Measurements from ENCODE around the gene MICALL1. TPM values are rescaled to one million over a fixed set of nuclear protein-coding genes. Genes with fewer than 3 reads are reported as not detected.

MICALL1 gene
- 26.3 and 29.0 TPM in 2 replicates for total RNA-seq

DNA sequence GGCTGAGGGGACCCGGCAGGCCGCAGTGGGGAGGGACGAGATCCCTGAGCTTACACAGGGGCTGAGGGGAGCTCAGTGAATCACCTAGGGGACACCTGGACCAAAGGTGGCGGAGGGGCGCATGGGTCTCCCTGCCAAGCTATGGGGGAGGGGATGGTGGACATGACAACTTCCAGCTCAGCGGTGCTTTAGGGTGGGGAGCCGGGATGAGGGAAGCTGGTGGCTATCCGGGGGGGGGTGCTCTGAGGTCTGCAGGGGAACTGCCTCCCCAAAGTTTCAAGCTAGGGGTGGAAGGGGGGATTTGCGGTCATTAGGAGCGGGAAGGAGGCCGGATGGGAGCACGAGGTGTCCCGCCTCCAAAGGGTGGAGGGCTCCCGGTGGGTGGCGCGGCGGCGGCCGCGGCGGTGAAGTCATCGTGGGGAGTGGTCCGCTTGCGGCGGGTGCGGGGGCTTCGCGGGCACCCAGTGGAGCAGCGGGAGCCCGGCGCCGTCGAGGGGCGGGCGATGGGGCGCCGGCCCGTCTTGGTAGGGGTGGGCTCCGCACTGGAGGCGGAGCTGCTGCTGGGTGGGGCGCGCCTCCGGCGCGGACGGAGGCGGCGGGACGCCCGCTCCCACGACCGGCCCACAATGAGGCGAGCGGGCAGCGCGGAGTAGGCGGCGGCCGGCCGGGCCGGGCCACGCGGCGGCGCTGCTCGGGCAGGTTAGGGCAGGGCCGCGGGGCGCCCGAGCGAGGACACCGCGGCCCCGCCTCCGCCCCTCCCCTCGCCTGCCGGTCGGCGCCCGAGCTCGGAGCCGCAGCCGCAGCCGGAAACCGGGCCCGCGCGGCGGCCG, at the start of gene MICALL1:
Gene MICALL1 (plus strand): TSS at position 764 of the 830 bp plus-strand sequence. CDS start 126 bp downstream, outside the sequence.

GRCh38 chr22:37953437-37954179, 47.5 kb downstream of the MICALL1 start, which contains the start of the genes C22orf23 and POLR2F:
Gene C22orf23, minus strand, starts transcription at chr22:37953601. Its CDS starts 452 bp downstream, at chr22:37953149.
Gene POLR2F, plus strand, starts transcription at chr22:37953699. Its CDS starts 89 bp downstream, at chr22:37953788.

GRCh38 chr22:37983860-37984791, 78.0 kb downstream of the MICALL1 start, which contains the start of gene SOX10:
Gene SOX10, minus strand, starts transcription at chr22:37984555. Its CDS starts 771 bp downstream, at chr22:37983784.

Other genes with a start within 250 kb of the MICALL1 start
- 4.7 and 6.1 TPM in 2 replicates for gene PDXP, start 247.6 kb upstream of the MICALL1 start, total RNA-seq
- 2,994 and 4,027 TPM in 2 replicates for gene LGALS1, start 230.7 kb upstream of the MICALL1 start, total RNA-seq
- gene NOL12, start 220.0 kb upstream of the MICALL1 start, total RNA-seq: 19.1 and 19.4 TPM in 2 replicates
- 116 and 141 TPM in 2 replicates for gene TRIOBP, start 209.2 kb upstream of the MICALL1 start, total RNA-seq
- gene GCAT, start 98.4 kb upstream of the MICALL1 start, total RNA-seq: 11.9 and 13.5 TPM in 2 replicates
- 0.11 TPM in 1 of 2 replicates, not detected in the other for gene GALR3, start 82.9 kb upstream of the MICALL1 start, total RNA-seq
- gene ANKRD54, start 62.0 kb upstream of the MICALL1 start, total RNA-seq: 16.5 and 16.7 TPM in 2 replicates
- 400 and 450 TPM in 2 replicates for gene EIF3L, start 56.9 kb upstream of the MICALL1 start, total RNA-seq
- 0.09 and 0.22 TPM in 2 replicates for gene C22orf23, start 47.3 kb downstream of the MICALL1 start, total RNA-seq
- gene POLR2F, start 47.4 kb downstream of the MICALL1 start, total RNA-seq: 34.8 and 47.6 TPM in 2 replicates
- under 0.01 TPM in 1 of 2 replicates, not detected in the other for gene SOX10, start 78.3 kb downstream of the MICALL1 start, total RNA-seq
- gene PICK1, start 151.1 kb downstream of the MICALL1 start, total RNA-seq: 4.5 and 8.1 TPM in 2 replicates
- 0.09 and 0.11 TPM in 2 replicates for gene SLC16A8, start 177.9 kb downstream of the MICALL1 start, total RNA-seq
- gene BAIAP2L2, start 204.4 kb downstream of the MICALL1 start, total RNA-seq: 0.09 and 0.33 TPM in 2 replicates

All from dermis lymphatic vessel endothelial cell (primary cell).